ENCODE data around the gene DLGAP4. TPM values are rescaled to one million over a fixed set of nuclear protein-coding genes. Genes with fewer than 3 reads are reported as not detected.

DLGAP4 gene
- total RNA-seq, 1 donor from 2014 or later = 61.2 TPM

DNA sequence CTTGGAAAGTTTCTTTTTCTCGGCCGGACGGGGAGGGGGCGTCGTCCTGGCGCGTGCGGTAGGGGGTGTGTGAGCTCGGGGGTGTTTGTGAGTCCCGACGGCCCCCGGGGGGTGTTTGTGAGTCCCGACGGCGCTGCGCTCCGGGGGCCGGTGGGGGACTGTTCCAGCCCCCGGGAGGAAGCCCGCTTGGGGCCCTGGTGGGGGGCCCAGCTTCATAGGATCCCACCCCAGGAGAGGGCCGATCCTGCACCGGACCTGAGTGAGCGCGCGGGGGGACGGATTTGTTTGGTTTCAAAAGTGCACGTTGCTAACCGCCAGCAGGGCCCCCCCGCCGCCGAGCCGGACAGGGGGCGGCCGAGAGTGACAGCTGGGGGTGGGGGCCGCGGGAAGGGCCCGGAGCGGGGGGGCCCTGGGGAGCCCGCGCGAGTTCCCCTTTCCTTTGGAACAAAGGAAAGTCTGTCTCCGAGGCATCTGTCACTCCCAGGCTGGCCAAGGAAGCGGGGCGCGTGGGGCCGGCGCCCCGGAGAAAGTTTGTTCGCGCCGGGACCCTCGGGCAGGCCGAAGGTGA, 267.7 kb downstream of the DLGAP4 start:
- H3K4me1 ChIP-seq = peaks cover 18% of the 10 kb centered on the region
- no peaks in the 10 kb centered on the region for H3K27me3 ChIP-seq
- peaks cover 2% of the 10 kb centered on the region for H3K36me3 ChIP-seq
- peak; percentile 50 for ATAC-seq
- no peak for TF ChIP-seq CTCF (IDR thresholded peaks at IDR 0.05)
- no peaks in the 10 kb centered on the region for H3K9me3 ChIP-seq
- H3K4me3 ChIP-seq = peak overlapping the region; percentile 81
- intact Hi-C loops (cut with DNase I) = no loop called here
- peak overlapping the region; percentile 86 for H3K27ac ChIP-seq
- DNase-seq = peak; percentile 78

DNA sequence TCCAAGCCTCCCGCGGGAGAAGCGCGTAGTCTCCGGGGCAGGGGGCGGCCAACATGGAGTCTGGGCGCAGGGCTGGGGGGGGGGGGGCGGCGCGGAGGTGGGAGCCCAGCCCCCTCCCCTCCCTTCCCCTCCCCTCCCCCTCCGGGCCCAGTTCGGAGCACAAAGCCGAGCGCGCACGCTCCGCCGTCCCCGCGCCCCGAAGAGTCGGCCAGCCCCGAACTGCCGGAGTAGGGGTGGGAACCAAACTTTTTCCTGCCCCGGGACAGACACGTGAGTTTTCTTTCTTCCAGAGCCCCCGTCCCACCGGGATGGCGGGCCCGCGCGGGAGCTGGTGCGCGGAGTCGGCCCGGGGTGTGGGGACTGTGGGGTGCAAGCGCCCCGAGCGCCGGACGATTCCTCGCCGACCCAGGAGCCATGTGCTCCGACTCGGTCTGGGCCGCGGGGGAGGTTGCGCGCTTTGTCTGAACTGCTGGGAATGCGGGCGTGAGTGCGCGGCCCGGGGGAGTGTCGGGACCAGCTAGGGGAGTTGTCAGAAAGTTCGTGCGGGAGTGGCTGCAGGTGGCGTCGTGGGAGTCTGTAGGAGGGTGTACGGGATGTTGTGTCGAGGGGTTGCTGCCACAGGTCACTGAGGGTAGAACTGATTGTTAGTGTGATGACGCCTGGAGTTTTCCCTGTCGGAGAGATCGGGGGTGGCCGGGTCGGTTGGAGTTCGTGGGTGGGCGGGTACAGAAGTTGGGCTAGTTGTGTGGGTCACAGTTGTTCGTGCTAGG, 268.4 kb downstream of the DLGAP4 start:
- peaks cover 18% of the 10 kb centered on the region for H3K4me1 ChIP-seq
- no peak for TF ChIP-seq CTCF (IDR thresholded peaks at IDR 0.05)
- ATAC-seq (peak; percentile 35), DNase-seq (peak; percentile 80)
- peak overlapping the region; percentile 81 for H3K4me3 ChIP-seq
- no peaks in the 10 kb centered on the region for H3K9me3 ChIP-seq
- H3K27me3 ChIP-seq = no peaks in the 10 kb centered on the region
- intact Hi-C loops (cut with DNase I) = no loop called here
- H3K27ac ChIP-seq = peak overlapping the region; percentile 86
- peaks cover 9% of the 10 kb centered on the region for H3K36me3 ChIP-seq

GRCh38 chr20:36576081-36576445, 269.9 kb downstream of the DLGAP4 start:
- H3K27me3 ChIP-seq = no peaks in the 10 kb centered on the region
- H3K4me1 ChIP-seq = peaks cover 18% of the 10 kb centered on the region
- intact Hi-C loops (cut with DNase I) = no loop called here
- TF ChIP-seq CTCF (IDR thresholded peaks at IDR 0.05) = no peak
- H3K27ac ChIP-seq = no peak overlapping the region
- H3K9me3 ChIP-seq = no peaks in the 10 kb centered on the region
- no peak overlapping the region for H3K4me3 ChIP-seq
- DNase-seq (no peak), ATAC-seq (no peak)
- peaks cover 21% of the 10 kb centered on the region for H3K36me3 ChIP-seq

Other genes starting within 250 kb of the DLGAP4 start
- gene EPB41L1, start 151.6 kb upstream of the DLGAP4 start, total RNA-seq = 61.4 TPM
- gene AAR2, start 69.9 kb upstream of the DLGAP4 start, total RNA-seq = 24.4 TPM
- 410 TPM for gene MYL9, start 235.2 kb downstream of the DLGAP4 start, total RNA-seq

All from upper lobe of right lung (tissue), 1 donor.